Suprapubic skin (tissue), 4 donors: ENCODE results near the gene PREX1. TPM values are rescaled to one million over a fixed set of nuclear protein-coding genes. Genes with fewer than 3 reads are reported as not detected.

ENCODE experiments used
- DNase-seq, 2 donors: peaks; one replicate each; pipeline ENCODE4 v3.0.0-alpha.2; 2019; ENCODE audit warnings: low spot score in 2 of 2
- H3K27ac ChIP-seq: fragments of 200-600 bp; sonication (generic); one replicate; pipeline ENCODE4 v1.5.1; 2019
- H3K27me3 ChIP-seq: fragments of 200-600 bp; sonication (generic); one replicate; pipeline ENCODE4 v1.5.1; 2019
- H3K36me3 ChIP-seq: fragments of 200-600 bp; sonication (generic); one replicate; pipeline ENCODE4 v1.5.1; 2019
- H3K4me1 ChIP-seq: fragments of 200-600 bp; sonication (generic); one replicate; pipeline ENCODE4 v1.5.1; 2019
- H3K4me3 ChIP-seq: fragments of 200-600 bp; sonication (generic); one replicate; pipeline ENCODE4 v1.5.1; 2019; ENCODE audit warnings: mild to moderate bottlenecking
- H3K9me3 ChIP-seq: fragments of 200-600 bp; sonication (generic); one replicate; pipeline ENCODE4 v1.5.1; 2019
- EP300 ChIP-seq: sonication (generic); formaldehyde crosslinking; IDR thresholded peaks from one replicate; pipeline ENCODE4 v1.6.1; 2017; ENCODE audit warnings: antibody characterized with exemption
- POLR2A ChIP-seq, 2 donors: fragments of 450-650 bp; IDR thresholded peaks; one replicate each; pipeline ENCODE4 v1.6.1; 2017; ENCODE audit warnings: antibody characterized with exemption in 2 of 2, mild to moderate bottlenecking in 2 of 2, moderate library complexity in 2 of 2
- POLR2AphosphoS5 ChIP-seq, 3 donors: sonication (generic); formaldehyde crosslinking; IDR thresholded peaks; one replicate each; pipeline ENCODE4 v1.6.1; 2017; ENCODE audit warnings: antibody characterized with exemption in 3 of 3
- WGBS: methylation state at CpG from one replicate; pipeline ENCODE4 v1.1.5; 2018; 5-methylcytosine and 5-hydroxymethylcytosine counted together
- total RNA-seq, 4 donors: library from RNA; depleted of rRNA; stranded (reverse); fragments of >200 nt; gene quantifications; one replicate each; pipeline ENCODE4 v1.1.0, GENCODE V29; 2016
- TF ChIP-seq, protein P1 (sequence below), 2 donors: fragments of 200-600 bp in 1 of 2; fragments of 450-650 bp in 1 of 2; sonication (generic) in 1 of 2; IDR thresholded peaks; one replicate each; pipeline ENCODE4 v1.5.1; 2016 to 2019; ENCODE audit warnings: antibody characterized with exemption in 2 of 2, mild to moderate bottlenecking in 1 of 2, moderate library complexity in 1 of 2

The PREX1 gene
- total RNA-seq, 4 donors from 2014 or later = 4.7 to 15.1 (median 10.2) TPM

DNA sequence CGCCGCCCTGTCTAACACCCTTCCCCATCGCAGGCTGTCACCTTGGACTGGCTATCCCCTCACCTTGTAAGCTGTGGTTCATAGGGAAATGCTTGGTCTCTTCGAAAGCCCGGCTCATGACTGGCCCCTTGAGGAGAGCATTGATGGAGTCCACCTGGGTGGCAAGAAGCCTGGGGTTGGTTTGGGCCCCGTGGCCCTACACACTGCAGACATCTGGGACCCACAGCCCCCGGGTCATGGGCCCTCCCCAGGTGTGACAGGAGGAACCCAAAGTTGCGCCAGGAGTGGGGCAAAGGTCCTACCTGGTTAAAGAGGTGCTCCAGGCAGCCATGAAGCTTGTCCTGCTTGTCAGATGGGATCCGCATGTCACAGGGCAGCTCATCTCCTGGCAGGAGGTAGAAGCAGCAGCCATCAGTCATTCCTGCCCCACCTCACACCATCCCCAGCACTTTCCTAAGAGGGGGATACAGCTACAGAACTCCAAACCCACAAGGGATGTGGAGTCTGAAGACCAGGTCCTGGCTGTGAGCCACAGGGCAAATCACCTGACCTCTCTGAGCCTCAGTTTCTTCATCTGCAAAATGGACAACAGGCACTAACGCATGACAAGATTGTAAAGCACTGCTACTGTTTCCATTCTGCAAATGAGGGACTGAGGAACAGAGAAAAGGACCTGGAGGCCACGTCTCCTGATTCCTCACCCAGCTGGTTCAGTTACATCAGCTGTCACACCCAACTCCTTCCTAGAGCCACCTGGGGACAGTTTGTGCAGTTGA, 185.5 kb downstream of the PREX1 start:
- DNase-seq = no peak
- H3K27me3 ChIP-seq = no peaks in the 10 kb centered on the region
- H3K36me3 ChIP-seq = peaks cover 50% of the 10 kb centered on the region
- H3K9me3 ChIP-seq = no peaks in the 10 kb centered on the region
- TF ChIP-seq POLR2A (IDR thresholded peaks at IDR 0.05) (no peak), POLR2AphosphoS5 (IDR thresholded peaks at IDR 0.05) (no peak), EP300 (no peak)
- TF ChIP-seq, protein P1, sequence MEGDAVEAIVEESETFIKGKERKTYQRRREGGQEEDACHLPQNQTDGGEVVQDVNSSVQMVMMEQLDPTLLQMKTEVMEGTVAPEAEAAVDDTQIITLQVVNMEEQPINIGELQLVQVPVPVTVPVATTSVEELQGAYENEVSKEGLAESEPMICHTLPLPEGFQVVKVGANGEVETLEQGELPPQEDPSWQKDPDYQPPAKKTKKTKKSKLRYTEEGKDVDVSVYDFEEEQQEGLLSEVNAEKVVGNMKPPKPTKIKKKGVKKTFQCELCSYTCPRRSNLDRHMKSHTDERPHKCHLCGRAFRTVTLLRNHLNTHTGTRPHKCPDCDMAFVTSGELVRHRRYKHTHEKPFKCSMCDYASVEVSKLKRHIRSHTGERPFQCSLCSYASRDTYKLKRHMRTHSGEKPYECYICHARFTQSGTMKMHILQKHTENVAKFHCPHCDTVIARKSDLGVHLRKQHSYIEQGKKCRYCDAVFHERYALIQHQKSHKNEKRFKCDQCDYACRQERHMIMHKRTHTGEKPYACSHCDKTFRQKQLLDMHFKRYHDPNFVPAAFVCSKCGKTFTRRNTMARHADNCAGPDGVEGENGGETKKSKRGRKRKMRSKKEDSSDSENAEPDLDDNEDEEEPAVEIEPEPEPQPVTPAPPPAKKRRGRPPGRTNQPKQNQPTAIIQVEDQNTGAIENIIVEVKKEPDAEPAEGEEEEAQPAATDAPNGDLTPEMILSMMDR (IDR thresholded peaks at IDR 0.05) = no peak
- WGBS = 86% methylated on average over 11 of the region's 11 CpGs
- H3K4me1 ChIP-seq = no peaks in the 10 kb centered on the region
- H3K27ac ChIP-seq = no peak overlapping the region
- H3K4me3 ChIP-seq = no peak overlapping the region

DNA sequence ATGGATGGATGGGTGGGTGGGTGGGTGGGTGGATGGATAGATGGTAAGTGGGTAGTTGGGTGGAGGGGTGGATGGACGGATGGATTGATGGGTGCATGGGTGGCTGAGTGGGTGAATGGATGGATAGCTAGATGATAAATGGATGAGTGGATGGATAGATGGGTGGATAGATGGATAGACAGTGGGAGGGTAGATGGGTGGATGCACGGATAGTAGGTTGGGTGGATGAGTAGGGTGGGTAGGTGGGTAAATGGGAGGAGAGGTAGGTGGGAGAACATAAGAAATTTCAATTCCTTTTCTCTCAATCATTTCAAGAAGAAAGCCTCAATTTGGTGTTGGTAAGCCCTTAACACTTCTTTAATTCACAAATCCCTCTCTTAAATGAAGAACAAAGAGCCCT, 186.9 kb downstream of the PREX1 start:
- Histone ChIP-seq H3K9me3 (no peaks in the 10 kb centered on the region), H3K4me3 (no peak overlapping the region), H3K36me3 (peaks cover 55% of the 10 kb centered on the region), H3K4me1 (no peaks in the 10 kb centered on the region), H3K27me3 (no peaks in the 10 kb centered on the region), H3K27ac (no peak overlapping the region)
- no peak for DNase-seq
- TF ChIP-seq, protein P1 (IDR thresholded peaks at IDR 0.05) = no peak
- TF ChIP-seq POLR2AphosphoS5 (IDR thresholded peaks at IDR 0.05) (no peak), POLR2A (IDR thresholded peaks at IDR 0.05) (no peak), EP300 (no peak)
- 96% methylated on average over 2 of the region's 2 CpGs for WGBS

DNA sequence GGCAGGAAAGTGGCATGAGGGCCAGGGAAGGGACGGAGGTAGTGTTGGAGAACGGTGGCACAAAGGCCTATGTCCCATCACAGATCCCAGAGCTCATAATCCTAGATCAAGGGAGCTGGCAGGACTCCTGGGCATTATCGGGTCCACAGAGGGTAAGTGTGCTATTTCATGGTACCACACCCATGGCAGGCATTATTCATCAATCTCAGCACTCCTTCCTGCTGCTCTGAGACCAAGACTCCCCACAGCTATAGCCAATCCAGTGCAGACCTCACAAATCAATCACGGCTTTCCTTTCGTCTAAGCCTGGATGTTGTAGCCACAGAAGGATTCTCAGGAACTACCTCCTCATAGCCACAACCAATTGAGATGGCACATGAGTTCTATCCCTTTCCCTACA, 187.9 kb downstream of the PREX1 start:
- Histone ChIP-seq H3K9me3 (no peaks in the 10 kb centered on the region), H3K27ac (no peak overlapping the region), H3K4me3 (no peak overlapping the region), H3K36me3 (peaks cover 50% of the 10 kb centered on the region), H3K27me3 (no peaks in the 10 kb centered on the region), H3K4me1 (no peaks in the 10 kb centered on the region)
- no peak for DNase-seq
- TF ChIP-seq EP300 (no peak), POLR2AphosphoS5 (IDR thresholded peaks at IDR 0.05) (no peak), POLR2A (IDR thresholded peaks at IDR 0.05) (no peak)
- TF ChIP-seq, protein P1 (IDR thresholded peaks at IDR 0.05) = no peak
- 87% methylated on average over 5 of the region's 5 CpGs for WGBS

DNA sequence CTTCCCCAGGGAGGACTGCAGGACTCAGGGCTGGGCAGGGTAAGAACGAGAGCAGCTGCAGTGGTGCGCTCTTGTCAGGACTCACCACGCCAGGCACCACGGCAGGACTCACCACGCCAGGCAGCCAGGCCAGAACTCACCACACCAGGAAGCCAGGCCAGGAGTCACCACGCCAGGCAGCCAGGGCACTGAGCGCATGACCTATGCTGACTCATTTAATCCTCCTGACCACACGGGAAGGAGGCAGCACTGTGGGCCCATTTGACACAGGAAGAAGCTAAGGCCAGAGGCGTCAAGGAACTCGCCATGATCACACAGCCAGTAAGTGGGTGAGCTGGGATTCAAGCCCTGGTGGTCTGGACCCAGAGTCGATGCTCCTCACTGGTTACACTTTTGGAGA, 189.3 kb downstream of the PREX1 start:
- Histone ChIP-seq H3K4me1 (no peaks in the 10 kb centered on the region), H3K36me3 (peaks cover 44% of the 10 kb centered on the region), H3K4me3 (no peak overlapping the region), H3K27ac (no peak overlapping the region), H3K9me3 (no peaks in the 10 kb centered on the region), H3K27me3 (no peaks in the 10 kb centered on the region)
- TF ChIP-seq, protein P1 (IDR thresholded peaks at IDR 0.05) = no peak
- no peak for TF ChIP-seq POLR2A (IDR thresholded peaks at IDR 0.05)
- no peak for TF ChIP-seq EP300
- no peak for TF ChIP-seq POLR2AphosphoS5 (IDR thresholded peaks at IDR 0.05)
- WGBS = 73% methylated on average over 3 of the region's 11 CpGs
- no peak for DNase-seq

DNA sequence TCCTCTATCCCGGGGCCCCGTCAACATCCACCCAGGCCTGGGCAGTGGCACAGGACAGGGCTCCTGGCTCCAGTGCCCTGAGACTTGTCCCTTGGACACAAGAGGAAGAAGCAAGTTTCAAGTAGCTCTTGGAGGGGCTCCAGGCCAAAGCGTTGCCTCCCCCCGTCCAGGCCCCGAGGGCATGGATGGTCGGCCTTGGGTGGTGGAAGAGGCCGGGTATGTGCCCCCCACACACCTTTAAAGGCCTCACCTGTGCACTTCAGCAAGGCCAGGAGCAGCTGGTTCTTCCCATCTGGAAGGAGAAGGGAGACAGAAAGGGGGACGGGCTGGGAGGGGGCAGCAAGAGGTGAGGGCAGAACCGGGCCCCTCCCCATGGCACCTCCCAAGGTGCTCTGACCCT, 190.3 kb downstream of the PREX1 start:
- Histone ChIP-seq H3K9me3 (no peaks in the 10 kb centered on the region), H3K27me3 (no peaks in the 10 kb centered on the region), H3K36me3 (peaks cover 48% of the 10 kb centered on the region), H3K4me3 (no peak overlapping the region), H3K27ac (no peak overlapping the region), H3K4me1 (no peaks in the 10 kb centered on the region)
- no peak for DNase-seq
- TF ChIP-seq, protein P1 (IDR thresholded peaks at IDR 0.05) = no peak
- no peak for TF ChIP-seq POLR2AphosphoS5 (IDR thresholded peaks at IDR 0.05)
- WGBS = 90% methylated on average over 4 of the region's 9 CpGs
